IPS-18a (cell line): ENCODE measurements around the gene LAMA5.

ENCODE experiments used
- H3K27ac ChIP-seq: one replicate; pipeline ENCODE4 v1.5.1; 2013; ENCODE audit warnings: low read length
- H3K27me3 ChIP-seq: one replicate; pipeline ENCODE4 v1.6.1; 2013; ENCODE audit warnings: mild to moderate bottlenecking, low read length; ENCODE audit not compliant: control insufficient read depth, insufficient read depth
- H3K36me3 ChIP-seq: one replicate; pipeline ENCODE4 v1.6.1; 2013; ENCODE audit warnings: low read depth, low read length; ENCODE audit not compliant: control insufficient read depth
- H3K4me1 ChIP-seq: one replicate; pipeline ENCODE4 v1.6.1; 2013; ENCODE audit warnings: low read depth, low read length; ENCODE audit not compliant: control insufficient read depth
- H3K4me3 ChIP-seq: one replicate; pipeline ENCODE4 v1.5.1; 2013; ENCODE audit warnings: low read length
- H3K9ac ChIP-seq: one replicate; pipeline ENCODE4 v1.6.1; 2013; ENCODE audit warnings: mild to moderate bottlenecking, low read length, moderate library complexity
- H3K9me3 ChIP-seq: one replicate; pipeline ENCODE4 v1.6.1; 2013; ENCODE audit warnings: low read depth, low read length; ENCODE audit not compliant: control insufficient read depth

LAMA5 gene

DNA sequence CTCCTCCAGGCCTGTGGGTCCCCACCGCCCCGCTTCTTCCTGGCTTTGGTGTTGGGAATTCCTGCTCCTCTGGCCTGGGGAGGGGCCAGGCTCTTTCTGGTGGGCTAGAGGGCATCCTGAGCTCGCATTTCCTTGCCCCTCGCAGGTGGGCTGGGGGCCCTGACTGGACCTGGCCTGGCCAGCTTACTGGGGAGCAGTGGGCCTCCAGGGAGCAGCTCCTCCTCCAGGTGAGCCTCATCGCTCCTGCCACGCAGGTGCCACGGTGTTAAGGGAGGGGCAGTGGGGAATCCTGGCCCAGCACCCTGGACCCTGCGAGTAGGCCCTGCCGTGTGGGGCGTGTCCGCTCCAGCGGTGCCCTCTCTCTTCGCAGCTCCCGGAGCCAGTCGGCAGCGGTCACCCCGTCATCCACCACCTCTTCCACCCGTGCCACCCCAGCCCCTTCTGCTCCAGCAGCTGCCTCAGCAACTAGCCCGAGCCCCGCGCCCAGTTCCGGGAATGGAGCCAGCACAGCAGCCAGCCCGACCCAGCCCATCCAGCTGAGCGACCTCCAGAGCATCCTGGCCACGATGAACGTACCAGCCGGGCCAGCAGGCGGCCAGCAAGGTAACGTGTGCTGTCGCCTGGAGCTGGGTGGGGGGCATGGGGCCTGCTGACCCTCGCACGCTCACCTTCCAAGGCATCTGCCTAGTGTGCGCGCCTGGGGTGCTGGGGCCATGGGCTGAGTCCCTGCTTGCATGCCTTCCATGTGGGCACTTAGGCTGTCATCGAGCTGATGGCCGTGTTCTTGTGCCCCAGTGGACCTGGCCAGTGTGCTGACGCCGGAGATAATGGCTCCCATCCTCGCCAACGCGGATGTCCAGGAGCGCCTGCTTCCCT is 59.6 kb downstream of the LAMA5 start:
- H3K9me3 ChIP-seq, result no peaks in the 10 kb centered on the region
- H3K36me3 ChIP-seq, result peaks cover 61% of the 10 kb centered on the region
- no peaks in the 10 kb centered on the region for H3K4me1 ChIP-seq
- H3K9ac ChIP-seq, result no peak overlapping the region
- H3K27me3 ChIP-seq, result no peaks in the 10 kb centered on the region
- H3K27ac ChIP-seq, result no peak overlapping the region
- H3K4me3 ChIP-seq, result no peak overlapping the region

DNA sequence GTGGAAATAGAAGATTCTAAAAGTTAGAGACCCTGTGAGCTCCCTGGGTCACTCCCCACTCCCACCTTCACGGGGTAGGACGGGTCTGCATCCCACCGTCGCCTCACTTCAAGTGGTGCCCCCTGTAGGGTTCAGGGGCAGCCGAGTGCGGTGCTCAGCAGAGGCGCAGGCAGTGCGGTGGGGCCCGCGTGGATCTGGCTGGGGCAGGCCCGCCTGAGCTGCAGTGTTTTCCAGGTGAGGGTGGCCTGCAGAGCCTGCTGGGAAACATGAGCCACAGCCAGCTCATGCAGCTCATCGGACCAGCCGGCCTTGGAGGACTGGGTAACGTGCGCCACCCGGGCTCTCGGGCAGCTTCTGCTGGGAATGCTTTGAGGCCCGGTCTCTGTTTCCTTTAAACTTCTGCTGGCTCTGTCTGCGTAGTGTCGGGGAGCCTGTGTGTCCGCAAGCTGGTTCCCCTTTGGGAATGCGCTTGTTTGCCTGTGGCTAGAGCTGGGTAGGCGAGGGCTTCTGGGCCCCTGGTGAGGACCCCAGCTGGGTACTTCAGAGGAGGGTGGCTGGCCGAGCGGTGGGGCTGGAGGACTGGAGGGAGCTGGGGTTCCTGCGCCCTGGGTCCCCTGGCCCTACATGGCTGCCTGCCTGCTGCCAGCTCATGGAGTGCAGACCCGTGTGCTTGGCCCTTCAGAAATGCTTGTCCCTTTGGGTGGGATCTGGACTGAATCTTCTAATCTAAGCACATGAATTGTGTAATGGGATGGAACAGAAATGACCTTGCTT is 60.5 kb downstream of the LAMA5 start:
- no peaks in the 10 kb centered on the region for H3K9me3 ChIP-seq
- no peaks in the 10 kb centered on the region for H3K27me3 ChIP-seq
- no peaks in the 10 kb centered on the region for H3K4me1 ChIP-seq
- peaks cover 55% of the 10 kb centered on the region for H3K36me3 ChIP-seq
- H3K9ac ChIP-seq, result no peak overlapping the region
- H3K4me3 ChIP-seq, result no peak overlapping the region
- no peak overlapping the region for H3K27ac ChIP-seq

DNA sequence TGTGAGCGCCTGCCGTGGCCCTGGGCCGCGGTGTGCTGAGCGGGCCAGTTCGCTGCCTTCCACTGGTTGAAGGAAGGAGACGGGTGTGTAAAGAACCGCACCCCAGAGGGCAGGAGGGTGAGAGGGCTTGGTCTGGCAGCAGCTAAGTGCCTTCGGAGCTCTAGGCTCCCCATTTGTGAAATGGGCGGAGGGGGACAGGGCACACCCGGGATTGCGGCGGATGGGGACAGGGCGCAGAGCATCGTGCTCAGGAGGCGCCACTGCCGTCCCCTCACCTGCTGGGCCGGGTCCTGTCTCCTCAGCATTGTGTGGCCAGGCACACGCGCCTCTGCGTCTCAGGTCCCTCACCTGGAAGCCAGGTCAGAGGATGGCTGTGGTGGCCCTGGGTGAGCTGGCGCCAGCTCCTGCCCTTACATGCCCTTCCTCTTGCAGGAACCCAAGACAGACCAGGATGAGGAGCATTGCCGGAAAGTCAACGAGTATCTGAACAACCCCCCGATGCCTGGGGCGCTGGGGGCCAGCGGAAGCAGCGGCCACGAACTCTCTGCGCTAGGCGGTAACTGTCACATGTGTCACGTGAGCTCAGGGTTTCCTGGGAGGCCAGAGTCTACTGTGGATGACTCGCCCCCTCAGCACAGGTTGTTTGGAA is 61.2 kb downstream of the LAMA5 start:
- H3K9me3 ChIP-seq, result no peaks in the 10 kb centered on the region
- H3K4me1 ChIP-seq, result no peaks in the 10 kb centered on the region
- no peak overlapping the region for H3K27ac ChIP-seq
- H3K27me3 ChIP-seq, result no peaks in the 10 kb centered on the region
- H3K36me3 ChIP-seq, result peaks cover 55% of the 10 kb centered on the region
- no peak overlapping the region for H3K9ac ChIP-seq
- H3K4me3 ChIP-seq, result no peak overlapping the region

DNA sequence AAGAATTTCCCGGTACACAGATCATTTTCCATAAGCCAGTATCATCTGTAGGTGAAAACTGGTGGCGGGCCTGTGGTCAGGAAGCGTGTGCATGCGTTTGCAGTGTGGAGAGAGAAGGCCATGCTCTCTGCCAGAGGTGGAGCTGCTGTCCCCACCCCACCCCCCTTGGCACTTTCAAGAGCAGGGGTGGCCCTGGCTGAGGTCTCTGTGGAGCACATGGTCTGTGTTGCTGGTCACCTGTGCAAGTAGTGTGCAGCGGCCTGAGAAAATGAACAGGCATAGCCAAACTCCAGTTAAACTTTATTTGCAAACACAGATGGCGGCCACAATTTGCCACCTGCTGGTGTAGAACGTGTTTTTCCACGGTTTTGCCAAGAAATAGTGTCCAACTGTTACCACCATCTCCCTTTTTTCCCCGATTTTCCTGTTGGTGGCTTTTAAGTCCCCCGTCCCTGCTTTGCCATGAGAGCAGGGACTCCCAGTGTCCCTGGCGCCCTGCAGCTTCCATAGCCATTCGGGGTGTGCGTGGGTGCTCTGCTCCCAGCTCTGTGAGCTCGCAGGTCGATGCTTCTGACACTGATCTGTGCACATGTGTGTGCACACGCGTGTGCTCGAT is 61.9 kb downstream of the LAMA5 start:
- no peak overlapping the region for H3K27ac ChIP-seq
- no peaks in the 10 kb centered on the region for H3K4me1 ChIP-seq

DNA sequence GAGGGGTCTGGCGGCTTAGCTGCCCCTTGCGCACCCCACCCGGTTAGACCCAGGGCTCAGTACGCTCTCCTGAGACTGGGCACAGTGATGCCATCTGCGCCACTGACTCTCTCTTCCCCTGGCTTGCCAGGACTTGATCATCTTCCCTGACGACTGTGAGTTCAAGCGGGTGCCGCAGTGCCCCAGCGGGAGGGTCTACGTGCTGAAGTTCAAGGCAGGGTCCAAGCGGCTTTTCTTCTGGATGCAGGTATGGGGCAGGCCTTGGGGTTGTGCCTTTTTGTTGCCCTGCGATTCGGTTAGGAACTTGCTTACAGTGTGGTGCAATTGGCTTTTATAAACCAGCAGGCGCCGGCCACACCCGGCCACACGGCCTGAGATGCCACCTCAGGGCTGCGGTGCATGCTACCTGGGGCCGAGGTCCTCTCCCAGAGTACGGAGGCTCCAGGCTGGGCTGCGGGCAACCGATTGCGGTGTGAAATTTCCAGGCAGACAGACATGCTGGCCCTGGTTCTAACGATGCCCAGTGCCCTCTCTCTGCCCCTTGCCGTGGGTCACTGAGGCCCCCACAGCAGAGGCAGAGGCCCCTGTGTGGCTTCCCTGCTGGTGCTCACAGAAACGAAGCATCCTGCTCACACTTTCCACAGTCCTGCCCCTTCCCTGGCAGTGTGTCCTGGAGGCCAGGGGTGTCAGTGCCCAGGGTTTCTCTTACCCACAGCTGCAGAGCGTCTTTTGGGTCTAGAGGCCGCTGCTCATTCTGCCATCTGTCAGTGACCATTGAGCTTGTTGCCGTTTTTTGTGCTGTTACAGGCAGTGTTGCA is 62.6 kb downstream of the LAMA5 start:
- Histone ChIP-seq H3K36me3 (peaks cover 51% of the 10 kb centered on the region), H3K4me3 (peak overlapping the region; percentile 92), H3K9me3 (no peaks in the 10 kb centered on the region), H3K9ac (peak overlapping the region; percentile 74), H3K4me1 (no peaks in the 10 kb centered on the region), H3K27ac (no peak overlapping the region), H3K27me3 (no peaks in the 10 kb centered on the region)

More for the DNA sequence above, 61.9 kb downstream of the LAMA5 start:
- H3K9ac ChIP-seq, result no peak overlapping the region
- no peak overlapping the region for H3K4me3 ChIP-seq
- H3K36me3 ChIP-seq, result peaks cover 55% of the 10 kb centered on the region
- no peaks in the 10 kb centered on the region for H3K9me3 ChIP-seq
- no peaks in the 10 kb centered on the region for H3K27me3 ChIP-seq

DNA sequence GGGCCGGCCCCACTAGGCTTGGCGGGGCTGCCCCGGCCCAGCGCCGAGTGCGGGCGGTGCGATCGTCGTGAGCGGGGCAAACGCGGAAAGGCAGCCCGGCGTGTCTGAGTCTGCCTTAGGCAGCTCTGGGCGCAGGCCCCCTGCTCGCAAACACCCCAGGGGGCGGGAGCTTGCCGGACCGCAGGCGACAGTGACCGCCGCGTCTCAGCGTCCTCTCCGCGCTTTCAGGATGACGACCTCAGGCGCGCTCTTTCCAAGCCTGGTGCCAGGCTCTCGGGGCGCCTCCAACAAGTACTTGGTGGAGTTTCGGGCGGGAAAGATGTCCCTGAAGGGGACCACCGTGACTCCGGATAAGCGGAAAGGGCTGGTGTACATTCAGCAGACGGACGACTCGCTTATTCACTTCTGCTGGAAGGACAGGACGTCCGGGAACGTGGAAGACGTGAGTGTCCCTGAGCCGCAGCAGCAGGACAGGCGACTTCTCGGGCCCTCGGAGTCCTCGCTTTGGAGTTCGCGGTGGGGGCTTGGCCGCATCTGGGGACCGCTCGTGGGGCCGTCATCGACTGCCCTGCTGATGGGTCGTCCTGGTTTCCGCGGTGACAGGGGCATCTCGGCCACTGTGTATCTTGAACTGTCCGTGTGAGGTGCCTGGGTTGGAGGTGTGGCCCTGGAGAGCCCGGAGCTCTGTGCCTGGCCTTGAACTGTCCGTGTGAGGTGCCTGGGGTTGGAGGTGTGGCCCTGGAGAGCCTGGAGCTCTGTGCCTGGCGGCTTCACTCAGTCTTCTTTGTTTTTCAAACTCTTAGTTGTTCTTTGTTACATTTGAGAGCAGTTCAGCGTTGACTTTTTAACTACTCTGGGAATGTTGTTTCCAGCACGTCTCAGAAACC is 63.5 kb downstream of the LAMA5 start:
- H3K27ac ChIP-seq, result peak overlapping the region; percentile 37
- peaks cover 45% of the 10 kb centered on the region for H3K36me3 ChIP-seq
- H3K27me3 ChIP-seq, result no peaks in the 10 kb centered on the region
- H3K4me3 ChIP-seq, result peak overlapping the region; percentile 92
- H3K4me1 ChIP-seq, result no peaks in the 10 kb centered on the region
- H3K9me3 ChIP-seq, result no peaks in the 10 kb centered on the region
- peak overlapping the region; percentile 74 for H3K9ac ChIP-seq

DNA sequence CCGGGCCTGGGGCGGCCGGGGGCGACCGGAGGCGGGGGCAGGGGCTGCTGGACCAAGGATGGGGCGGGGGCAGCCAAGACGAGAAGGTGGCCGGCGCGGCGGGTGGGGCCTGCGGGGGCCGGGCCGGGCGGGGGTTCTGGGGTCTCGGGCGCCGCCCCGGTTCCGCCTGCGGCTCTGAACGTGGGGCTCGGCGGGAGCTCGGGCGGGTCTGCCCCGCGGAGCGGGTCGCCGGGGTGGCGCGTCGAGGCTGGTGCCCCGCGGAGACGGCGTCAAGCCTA is 64.1 kb downstream of the LAMA5 start:
- Histone ChIP-seq H3K9ac (peak overlapping the region; percentile 74), H3K27ac (no peak overlapping the region), H3K4me3 (peak overlapping the region; percentile 92), H3K4me1 (no peaks in the 10 kb centered on the region), H3K27me3 (no peaks in the 10 kb centered on the region), H3K36me3 (peaks cover 39% of the 10 kb centered on the region), H3K9me3 (no peaks in the 10 kb centered on the region)

DNA sequence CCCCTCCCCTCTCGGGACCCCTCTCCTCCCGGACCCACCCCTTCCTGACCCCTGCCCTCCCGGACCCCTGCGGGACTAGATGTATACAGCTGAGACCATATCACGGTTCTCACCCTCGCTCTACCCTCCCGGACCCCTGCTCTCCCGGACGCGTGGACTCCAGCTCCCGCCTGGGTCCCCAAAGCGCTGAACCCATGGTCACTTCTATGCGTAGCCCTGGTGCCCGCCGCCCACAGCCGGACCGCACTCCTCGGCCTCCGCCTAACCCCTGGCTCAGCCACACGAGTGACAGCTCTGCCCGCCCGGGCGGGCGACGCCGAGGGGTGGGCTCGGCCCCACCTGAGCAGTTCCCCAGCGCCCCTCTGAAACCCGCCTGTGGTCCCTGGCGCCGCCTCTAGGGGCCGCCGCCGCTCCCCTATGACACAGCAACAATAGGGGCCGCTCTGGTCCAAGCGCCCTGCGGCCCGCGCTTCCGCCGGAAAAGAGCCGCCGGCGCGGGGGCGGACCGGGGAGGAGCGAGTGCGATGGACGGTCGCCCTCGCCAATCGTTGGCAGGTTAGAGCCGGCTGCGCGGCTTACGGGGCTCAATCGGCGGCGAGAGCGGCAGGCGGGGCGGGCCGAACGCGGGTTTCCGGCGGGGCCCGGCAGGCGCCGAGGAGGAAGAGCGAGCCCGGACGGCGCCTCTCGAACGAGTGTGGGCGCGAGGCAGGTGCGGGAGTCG is 64.6 kb downstream of the LAMA5 start, which contains the start of gene ADRM1:
Gene ADRM1 (plus strand): TSS at position 657 of the 721 bp plus-strand sequence. CDS start 572 bp downstream, outside the sequence.
- no peaks in the 10 kb centered on the region for H3K9me3 ChIP-seq
- peak within 1 kb of the TSS; percentile 74 for H3K9ac ChIP-seq
- peak within 1 kb of the TSS; percentile 92 for H3K4me3 ChIP-seq
- no peaks in the 10 kb centered on the region for H3K4me1 ChIP-seq
- peaks cover 34% of the 10 kb centered on the region for H3K36me3 ChIP-seq
- H3K27ac ChIP-seq, result peak within 1 kb of the TSS; percentile 68
- no peaks in the 10 kb centered on the region for H3K27me3 ChIP-seq

DNA sequence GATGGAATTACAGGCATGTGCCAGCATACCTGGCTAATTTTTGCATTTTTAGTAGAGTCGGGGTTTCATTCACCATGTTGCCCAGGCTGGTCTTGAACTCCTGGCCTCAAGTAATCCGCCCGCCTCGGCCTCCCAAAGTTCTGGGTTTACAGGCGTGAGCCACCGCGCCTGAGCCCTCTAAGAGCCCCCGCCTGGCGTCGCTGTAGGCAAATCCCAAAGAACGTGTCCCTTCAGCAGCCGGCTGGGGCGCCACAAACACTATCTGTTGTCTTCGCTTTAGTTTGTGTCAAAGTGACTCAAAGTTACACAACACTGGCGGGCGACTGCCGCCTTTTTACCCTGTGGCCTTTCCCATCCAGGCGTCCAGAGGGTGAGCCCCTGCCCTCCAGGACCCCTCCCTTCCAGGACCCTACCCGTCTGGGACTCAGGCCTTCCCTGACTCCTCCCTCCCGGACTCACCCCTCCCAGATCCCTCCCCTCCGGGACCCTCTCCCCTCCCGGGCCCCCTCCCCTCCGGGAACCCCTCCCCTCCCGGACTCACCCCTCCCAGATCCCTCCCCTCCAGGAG is 65.3 kb downstream of the LAMA5 start:
- H3K27ac ChIP-seq, result peak overlapping the region; percentile 68
- H3K4me3 ChIP-seq, result peak overlapping the region; percentile 85
- no peaks in the 10 kb centered on the region for H3K27me3 ChIP-seq
- peak overlapping the region; percentile 74 for H3K9ac ChIP-seq
- no peaks in the 10 kb centered on the region for H3K4me1 ChIP-seq
- H3K9me3 ChIP-seq, result no peaks in the 10 kb centered on the region
- peaks cover 28% of the 10 kb centered on the region for H3K36me3 ChIP-seq
